Activated naive CD8-positive, alpha-beta T cell treated with anti-CD3 and anti-CD28 coated beads, Interleukin-2, amount 50 U/mL, for 24 hours (primary cell): ENCODE data around the gene CCNYL1.
"Not testable (repeated sequence)": the region's sequence is repeated elsewhere in the genome, so short reads cannot be mapped to it uniquely, and the experiment has no call there.

ENCODE experiments used
- ATAC-seq: fragments of 150-1000 bp; cut with Tn5 transposase; one replicate; pipeline ENCODE4 v1.10.0; 2021
- DNase-seq: peaks from one replicate; pipeline ENCODE4 v3.0.0; 2021
- H3K27ac Mint-ChIP-seq: one replicate; pipeline ENCODE4 v1.8.0; 2021; ENCODE audit warnings: mild to moderate bottlenecking, mixed read lengths
- H3K27me3 Mint-ChIP-seq: one replicate; pipeline ENCODE4 v1.8.0; 2021; ENCODE audit warnings: mixed read lengths
- H3K36me3 Mint-ChIP-seq: one replicate; pipeline ENCODE4 v1.8.0; 2021; ENCODE audit warnings: low read depth, mixed read lengths
- H3K4me1 Mint-ChIP-seq: one replicate; pipeline ENCODE4 v1.8.0; 2021; ENCODE audit warnings: mixed read lengths
- H3K4me3 Mint-ChIP-seq: one replicate; pipeline ENCODE4 v1.8.0; 2021; ENCODE audit warnings: mild to moderate bottlenecking, moderate library complexity, mixed read lengths
- H3K9me3 Mint-ChIP-seq: one replicate; pipeline ENCODE4 v1.8.0; 2021; ENCODE audit warnings: mixed read lengths

Gene CCNYL1

GRCh38 chr2:207743514-207743913, 32.1 kb downstream of the CCNYL1 start:
- ATAC-seq (no peak), DNase-seq (no peak)
- no peak overlapping the region for H3K27ac Mint-ChIP-seq
- H3K27me3 Mint-ChIP-seq, result no peaks in the 10 kb centered on the region
- no peaks in the 10 kb centered on the region for H3K9me3 Mint-ChIP-seq
- no peak overlapping the region for H3K4me3 Mint-ChIP-seq
- H3K36me3 Mint-ChIP-seq, result peaks cover 2% of the 10 kb centered on the region
- H3K4me1 Mint-ChIP-seq, result no peaks in the 10 kb centered on the region

GRCh38 chr2:207744050-207744449, 32.6 kb downstream of the CCNYL1 start:
- no peak for ATAC-seq
- no peak overlapping the region for H3K4me3 Mint-ChIP-seq
- no peaks in the 10 kb centered on the region for H3K27me3 Mint-ChIP-seq
- no peaks in the 10 kb centered on the region for H3K4me1 Mint-ChIP-seq
- no peak for DNase-seq
- H3K27ac Mint-ChIP-seq, result no peak overlapping the region
- H3K9me3 Mint-ChIP-seq, result no peaks in the 10 kb centered on the region
- peaks cover 2% of the 10 kb centered on the region for H3K36me3 Mint-ChIP-seq

GRCh38 chr2:207744451-207744850, 33.0 kb downstream of the CCNYL1 start:
- peaks cover 2% of the 10 kb centered on the region for H3K36me3 Mint-ChIP-seq
- no peaks in the 10 kb centered on the region for H3K27me3 Mint-ChIP-seq
- H3K27ac Mint-ChIP-seq, result no peak overlapping the region
- no peak overlapping the region for H3K4me3 Mint-ChIP-seq
- DNase-seq (no peak), ATAC-seq (no peak)
- no peaks in the 10 kb centered on the region for H3K9me3 Mint-ChIP-seq
- H3K4me1 Mint-ChIP-seq, result no peaks in the 10 kb centered on the region

- no peaks in the 10 kb centered on the region for H3K4me1 Mint-ChIP-seq
- H3K27me3 Mint-ChIP-seq, result no peaks in the 10 kb centered on the region
- DNase-seq (peak; percentile 36), ATAC-seq (peak; percentile 79)
- H3K27ac Mint-ChIP-seq, result no peak overlapping the region
- no peak overlapping the region for H3K4me3 Mint-ChIP-seq
- peaks cover 5% of the 10 kb centered on the region for H3K36me3 Mint-ChIP-seq
- no peaks in the 10 kb centered on the region for H3K9me3 Mint-ChIP-seq
Observed at GRCh38 chr2:207746131-207746530, 34.7 kb downstream of the CCNYL1 start.

GRCh38 chr2:207747653-207748560, 36.5 kb downstream of the CCNYL1 start:
- Mint-ChIP-seq H3K27ac (no peak overlapping the region), H3K36me3 (peaks cover 5% of the 10 kb centered on the region), H3K4me1 (no peaks in the 10 kb centered on the region), H3K27me3 (no peaks in the 10 kb centered on the region), H3K4me3 (no peak overlapping the region), H3K9me3 (no peaks in the 10 kb centered on the region)
- no peak for DNase-seq
- ATAC-seq, result no peak

GRCh38 chr2:207748993-207749392, 37.6 kb downstream of the CCNYL1 start:
- Mint-ChIP-seq H3K4me3 (no peak overlapping the region), H3K27ac (no peak overlapping the region), H3K36me3 (peaks cover 5% of the 10 kb centered on the region), H3K27me3 (no peaks in the 10 kb centered on the region), H3K4me1 (no peaks in the 10 kb centered on the region), H3K9me3 (no peaks in the 10 kb centered on the region)
- no peak for DNase-seq
- ATAC-seq, result no peak

GRCh38 chr2:207749873-207750272, 38.4 kb downstream of the CCNYL1 start:
- peaks cover 5% of the 10 kb centered on the region for H3K36me3 Mint-ChIP-seq
- no peak overlapping the region for H3K27ac Mint-ChIP-seq
- DNase-seq (no peak), ATAC-seq (no peak)
- H3K27me3 Mint-ChIP-seq, result no peaks in the 10 kb centered on the region
- H3K9me3 Mint-ChIP-seq, result no peaks in the 10 kb centered on the region
- no peaks in the 10 kb centered on the region for H3K4me1 Mint-ChIP-seq
- no peak overlapping the region for H3K4me3 Mint-ChIP-seq

GRCh38 chr2:207750345-207750744, 38.9 kb downstream of the CCNYL1 start:
- DNase-seq (no peak), ATAC-seq (no peak)
- no peak overlapping the region for H3K27ac Mint-ChIP-seq
- peaks cover 5% of the 10 kb centered on the region for H3K36me3 Mint-ChIP-seq
- no peaks in the 10 kb centered on the region for H3K27me3 Mint-ChIP-seq
- no peaks in the 10 kb centered on the region for H3K4me1 Mint-ChIP-seq
- H3K9me3 Mint-ChIP-seq, result no peaks in the 10 kb centered on the region
- H3K4me3 Mint-ChIP-seq, result no peak overlapping the region

- Mint-ChIP-seq H3K9me3 (no peaks in the 10 kb centered on the region), H3K4me1 (no peaks in the 10 kb centered on the region), H3K27ac (no peak overlapping the region), H3K27me3 (no peaks in the 10 kb centered on the region), H3K4me3 (no peak overlapping the region), H3K36me3 (peaks cover 5% of the 10 kb centered on the region)
- ATAC-seq, result no peak
- DNase-seq, result no peak
Observed at GRCh38 chr2:207750876-207751275, 39.4 kb downstream of the CCNYL1 start.

- not testable (repeated sequence) for DNase-seq, H3K4me1 Mint-ChIP-seq, H3K9me3 Mint-ChIP-seq, H3K36me3 Mint-ChIP-seq, H3K4me3 Mint-ChIP-seq, ATAC-seq, H3K27me3 Mint-ChIP-seq, H3K27ac Mint-ChIP-seq
Observed at GRCh38 chr2:207753688-207754087, 42.2 kb downstream of the CCNYL1 start.

- no peaks in the 10 kb centered on the region for H3K9me3 Mint-ChIP-seq
- H3K36me3 Mint-ChIP-seq, result peaks cover 3% of the 10 kb centered on the region
- H3K4me3 Mint-ChIP-seq, result no peak overlapping the region
- no peaks in the 10 kb centered on the region for H3K4me1 Mint-ChIP-seq
- H3K27me3 Mint-ChIP-seq, result no peaks in the 10 kb centered on the region
- DNase-seq, result no peak
- no peak for ATAC-seq
- no peak overlapping the region for H3K27ac Mint-ChIP-seq
Observed at GRCh38 chr2:207754498-207755383, 43.3 kb downstream of the CCNYL1 start.

- H3K27me3 Mint-ChIP-seq, result peaks cover 5% of the 10 kb centered on the region
- no peak overlapping the region for H3K27ac Mint-ChIP-seq
- no peak for DNase-seq
- no peaks in the 10 kb centered on the region for H3K36me3 Mint-ChIP-seq
- H3K4me3 Mint-ChIP-seq, result no peak overlapping the region
- ATAC-seq, result no peak
- H3K9me3 Mint-ChIP-seq, result no peaks in the 10 kb centered on the region
- H3K4me1 Mint-ChIP-seq, result no peaks in the 10 kb centered on the region
Observed at GRCh38 chr2:207758025-207758424, 46.6 kb downstream of the CCNYL1 start.

- Mint-ChIP-seq H3K36me3 (no peaks in the 10 kb centered on the region), H3K27ac (no peak overlapping the region), H3K9me3 (no peaks in the 10 kb centered on the region), H3K4me1 (peaks cover 3% of the 10 kb centered on the region), H3K4me3 (no peak overlapping the region), H3K27me3 (peaks cover 12% of the 10 kb centered on the region)
- no peak for DNase-seq
- ATAC-seq, result no peak
Observed at GRCh38 chr2:207759890-207760289, 48.5 kb downstream of the CCNYL1 start.

- peaks cover 3% of the 10 kb centered on the region for H3K4me1 Mint-ChIP-seq
- no peak overlapping the region for H3K4me3 Mint-ChIP-seq
- H3K27me3 Mint-ChIP-seq, result peaks cover 17% of the 10 kb centered on the region
- no peak overlapping the region for H3K27ac Mint-ChIP-seq
- no peaks in the 10 kb centered on the region for H3K9me3 Mint-ChIP-seq
- ATAC-seq (no peak), DNase-seq (no peak)
- H3K36me3 Mint-ChIP-seq, result no peaks in the 10 kb centered on the region
Observed at GRCh38 chr2:207760453-207760852, 49.0 kb downstream of the CCNYL1 start.

- not testable (repeated sequence) for H3K27ac Mint-ChIP-seq, DNase-seq, H3K9me3 Mint-ChIP-seq, H3K4me3 Mint-ChIP-seq, ATAC-seq, H3K36me3 Mint-ChIP-seq, H3K4me1 Mint-ChIP-seq
- peaks cover 24% of the 10 kb centered on the region for H3K27me3 Mint-ChIP-seq
Observed at GRCh38 chr2:207761426-207761825, 50.0 kb downstream of the CCNYL1 start.
